Keratinocyte (primary cell): Measurements from ENCODE around the gene VSIR. TPM values are rescaled to one million over a fixed set of nuclear protein-coding genes. Genes with fewer than 3 reads are reported as not detected.

Experiments used
- DNase-seq: peaks from one replicate; pipeline ENCODE4 v3.0.0-alpha.2; 2011; ENCODE audit warnings: low read depth, missing footprints, low spot score
- FAIRE-seq: peaks from 2 replicates; lab custom pipeline; 2011; peaks lifted over from hg19 to GRCh38; lab: Jason Lieb, UNC
- H2AFZ ChIP-seq: 2 replicates; pipeline ENCODE4 v1.6.0; 2012; ENCODE audit warnings: low read length, control low read depth, inconsistent platforms; ENCODE audit not compliant: control insufficient read depth
- H3K27ac ChIP-seq: 2 replicates; pipeline ENCODE4 v1.5.1; 2011; ENCODE audit warnings: low read length; ENCODE audit not compliant: control insufficient read depth, insufficient read depth
- H3K27me3 ChIP-seq: 3 replicates; pipeline ENCODE4 v1.6.0; 2011; ENCODE audit warnings: low read length; ENCODE audit not compliant: control insufficient read depth, insufficient read depth; ENCODE audit errors: extremely low read depth
- H3K36me3 ChIP-seq, 2 experiments: 2 replicates in 1 of 2; 3 replicates in 1 of 2; pipeline ENCODE4 v1.5.1; 2011; ENCODE audit warnings: low read length in 2 of 2, mild to moderate bottlenecking in 1 of 2; ENCODE audit not compliant: control insufficient read depth in 2 of 2, insufficient read depth in 2 of 2; ENCODE audit errors: extremely low read depth in 1 of 2
- H3K4me1 ChIP-seq: 3 replicates; pipeline ENCODE4 v1.5.1; 2011; ENCODE audit warnings: low read length; ENCODE audit not compliant: control insufficient read depth, insufficient read depth; ENCODE audit errors: extremely low read depth
- H3K4me2 ChIP-seq: 3 replicates; pipeline ENCODE4 v1.6.0; 2011; ENCODE audit warnings: low read depth, low read length; ENCODE audit not compliant: control insufficient read depth, insufficient read depth; ENCODE audit errors: extremely low read depth
- H3K4me3 ChIP-seq, 3 experiments: fragments of 200-600 bp in 1 of 3; sonication (generic) in 1 of 3; 2 replicates in 2 of 3; 3 replicates in 1 of 3; pipeline ENCODE4 v1.5.1; 2011 to 2016; ENCODE audit warnings: low read length in 3 of 3, mild to moderate bottlenecking in 3 of 3, control low read depth in 2 of 3, inconsistent platforms in 1 of 3, low read depth in 1 of 3, mixed read lengths in 1 of 3, mixed run types in 1 of 3, moderate library complexity in 1 of 3; ENCODE audit not compliant: control insufficient read depth in 2 of 3, insufficient read depth in 2 of 3; ENCODE audit errors: extremely low read depth in 1 of 3
- H3K79me2 ChIP-seq: 2 replicates; pipeline ENCODE4 v1.6.0; 2012; ENCODE audit warnings: low read length; ENCODE audit not compliant: control insufficient read depth, insufficient read depth
- H3K9ac ChIP-seq: 3 replicates; pipeline ENCODE4 v1.6.0; 2011; ENCODE audit warnings: low read length; ENCODE audit not compliant: control insufficient read depth, insufficient read depth; ENCODE audit errors: extremely low read depth
- H3K9me1 ChIP-seq: 3 replicates; pipeline ENCODE4 v1.6.0; 2011; ENCODE audit warnings: low read length; ENCODE audit not compliant: control insufficient read depth, insufficient read depth; ENCODE audit errors: extremely low read depth
- H3K9me3 ChIP-seq: 2 replicates; pipeline ENCODE4 v1.5.1; 2012; ENCODE audit warnings: low read depth, low read length; ENCODE audit not compliant: control insufficient read depth
- H4K20me1 ChIP-seq: 3 replicates; pipeline ENCODE4 v1.6.0; 2011; ENCODE audit warnings: low read length; ENCODE audit not compliant: control insufficient read depth, insufficient read depth; ENCODE audit errors: extremely low read depth
- EZH2 ChIP-seq: IDR thresholded peaks from one replicate; pipeline ENCODE4 v1.6.1; 2012; ENCODE audit warnings: inconsistent platforms, mild to moderate bottlenecking, low read length, moderate library complexity
- dilution Hi-C: fragments of 300-500 bp; cut with MboI; formaldehyde crosslinking; loops from one replicate; pipeline ENCODE4 v1.7.0; 2020; ENCODE audit warnings: low sequenced_read_pairs; ENCODE audit not compliant: extremely low pct_ligation_motif_present
- polyA plus RNA-seq, 5 experiments: library from polyadenylated mRNA; depleted of rRNA in 3 of 5; stranded (reverse) in 3 of 5; stranded (forward) in 1 of 5; unstranded in 1 of 5; fragments of >200 nt; gene quantifications; 1 replicate in 1 of 5; 2 replicates in 3 of 5; 3 replicates in 1 of 5; pipeline versions ENCODE4 v1.2.1 to v1.2.3, GENCODE V29; 2011 to 2012; ENCODE audit warnings: missing spikeins in 2 of 5, low read depth in 1 of 5, low replicate concordance in 1 of 5
- TF ChIP-seq, protein P1 (sequence below), 3 experiments: IDR thresholded peaks in 1 of 3; conservative IDR thresholded peaks in 1 of 3; optimal IDR thresholded peaks in 1 of 3; 2 replicates in 2 of 3; 3 replicates in 1 of 3; pipeline versions ENCODE3 to v1.5.1; 2011; ENCODE audit warnings: low read length in 3 of 3, mild to moderate bottlenecking in 3 of 3, moderate library complexity in 2 of 3, control low read depth in 1 of 3, inconsistent platforms in 1 of 3; ENCODE audit not compliant: insufficient read depth in 2 of 3; ENCODE audit errors: extremely low read depth in 1 of 3

VSIR gene
- polyA plus RNA-seq, 1 donor (not counting 4 experiments of a cell fraction or from before 2014, with no cell fraction given): 8.1 TPM

DNA sequence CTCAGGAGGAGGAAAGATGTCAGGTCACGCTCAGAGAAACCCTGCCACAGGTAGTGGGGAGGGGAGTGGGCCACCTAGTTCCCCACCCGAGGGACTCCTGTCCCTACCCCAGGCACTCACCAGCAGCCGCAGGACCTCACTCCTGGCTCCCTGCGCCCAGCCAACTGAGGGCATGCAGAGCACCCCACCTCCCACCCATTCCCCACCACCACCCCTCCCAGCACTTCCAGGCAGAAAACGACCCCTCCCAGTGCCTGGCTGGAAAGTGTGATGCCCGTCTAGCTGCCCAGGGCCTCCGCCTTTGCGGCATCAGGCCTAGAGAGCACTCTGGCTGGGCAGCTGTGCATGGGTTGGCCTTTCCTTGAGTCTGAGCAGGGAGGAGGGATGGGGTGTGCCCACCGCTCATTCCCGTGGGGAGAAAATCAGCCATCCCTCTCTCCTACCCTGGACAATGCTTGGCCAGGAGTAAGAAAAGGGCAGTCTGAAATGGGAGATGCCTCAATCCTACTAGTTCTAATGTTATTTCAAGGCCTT is 55.1 kb downstream of the VSIR start:
- no peak overlapping the region for H3K4me3 ChIP-seq
- no peak for FAIRE-seq
- dilution Hi-C loops: no loop called here

DNA sequence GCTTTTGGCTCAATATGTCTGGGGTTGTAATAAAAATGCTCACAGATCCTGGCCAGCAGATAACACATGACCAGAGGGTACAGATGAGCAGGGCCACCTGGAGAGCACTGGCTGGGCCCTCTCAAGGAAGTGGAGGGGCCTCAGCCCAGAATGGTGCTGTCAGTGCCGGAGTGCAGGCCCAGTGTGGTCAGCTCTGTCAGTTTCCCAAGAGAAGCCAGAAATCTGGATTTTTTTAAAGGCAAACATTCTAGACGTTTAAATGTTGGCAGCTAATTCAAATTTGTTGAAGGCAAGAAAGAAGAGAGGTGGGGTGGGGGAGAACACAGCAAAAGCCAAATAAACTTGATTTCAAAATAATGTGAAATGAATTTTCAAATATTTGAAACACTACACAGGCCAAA is 55.8 kb downstream of the VSIR start:
- Histone ChIP-seq H4K20me1 (no peaks in the 10 kb centered on the region), H3K9me3 (no peaks in the 10 kb centered on the region), H3K27ac (no peak overlapping the region), H3K4me1 (peaks cover 17% of the 10 kb centered on the region), H3K27me3 (no peaks in the 10 kb centered on the region), H2AFZ (no peak overlapping the region), H3K36me3 (no peaks in the 10 kb centered on the region), H3K4me3 (no peak overlapping the region), H3K4me2 (no peak overlapping the region), H3K79me2 (no peaks in the 10 kb centered on the region), H3K9ac (no peak overlapping the region), H3K9me1 (no peaks in the 10 kb centered on the region)
- TF ChIP-seq EZH2: no peak
- TF ChIP-seq, protein P1, sequence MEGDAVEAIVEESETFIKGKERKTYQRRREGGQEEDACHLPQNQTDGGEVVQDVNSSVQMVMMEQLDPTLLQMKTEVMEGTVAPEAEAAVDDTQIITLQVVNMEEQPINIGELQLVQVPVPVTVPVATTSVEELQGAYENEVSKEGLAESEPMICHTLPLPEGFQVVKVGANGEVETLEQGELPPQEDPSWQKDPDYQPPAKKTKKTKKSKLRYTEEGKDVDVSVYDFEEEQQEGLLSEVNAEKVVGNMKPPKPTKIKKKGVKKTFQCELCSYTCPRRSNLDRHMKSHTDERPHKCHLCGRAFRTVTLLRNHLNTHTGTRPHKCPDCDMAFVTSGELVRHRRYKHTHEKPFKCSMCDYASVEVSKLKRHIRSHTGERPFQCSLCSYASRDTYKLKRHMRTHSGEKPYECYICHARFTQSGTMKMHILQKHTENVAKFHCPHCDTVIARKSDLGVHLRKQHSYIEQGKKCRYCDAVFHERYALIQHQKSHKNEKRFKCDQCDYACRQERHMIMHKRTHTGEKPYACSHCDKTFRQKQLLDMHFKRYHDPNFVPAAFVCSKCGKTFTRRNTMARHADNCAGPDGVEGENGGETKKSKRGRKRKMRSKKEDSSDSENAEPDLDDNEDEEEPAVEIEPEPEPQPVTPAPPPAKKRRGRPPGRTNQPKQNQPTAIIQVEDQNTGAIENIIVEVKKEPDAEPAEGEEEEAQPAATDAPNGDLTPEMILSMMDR (optimal IDR thresholded peaks at IDR 0.05 in 1 of 3, IDR thresholded peaks at IDR 0.05 in 1 of 3, conservative IDR thresholded peaks at IDR 0.05 in 1 of 3; ENCODE audit: extremely low read depth in 1 of 3, insufficient read depth in 2 of 3, low read length in 3 of 3): no peak
- dilution Hi-C loops: no loop called here
- DNase-seq (no peak), FAIRE-seq (no peak)

More for the DNA sequence above, 55.1 kb downstream of the VSIR start:
- no peaks in the 10 kb centered on the region for H3K36me3 ChIP-seq
- DNase-seq: no peak
- H3K27ac ChIP-seq: no peak overlapping the region
- no peak overlapping the region for H3K9ac ChIP-seq
- H3K9me1 ChIP-seq: no peaks in the 10 kb centered on the region
- peaks cover 13% of the 10 kb centered on the region for H3K4me1 ChIP-seq
- H3K9me3 ChIP-seq: no peaks in the 10 kb centered on the region
- no peaks in the 10 kb centered on the region for H4K20me1 ChIP-seq
- H3K27me3 ChIP-seq: no peaks in the 10 kb centered on the region
- H2AFZ ChIP-seq: no peak overlapping the region
- no peaks in the 10 kb centered on the region for H3K79me2 ChIP-seq
- TF ChIP-seq, protein P1 (optimal IDR thresholded peaks at IDR 0.05 in 1 of 3, IDR thresholded peaks at IDR 0.05 in 1 of 3, conservative IDR thresholded peaks at IDR 0.05 in 1 of 3; ENCODE audit: extremely low read depth in 1 of 3, insufficient read depth in 2 of 3, low read length in 3 of 3): no peak
- TF ChIP-seq EZH2: no peak
- H3K4me2 ChIP-seq: no peak overlapping the region
